COLO829 (cell line): ENCODE data around the gene NOTO.
"Not testable (repeated sequence)": the region's sequence is repeated elsewhere in the genome, so short reads cannot be mapped to it uniquely, and the experiment has no call there.

ENCODE experiments used
- DNase-seq: peaks from one replicate; pipeline ENCODE4 v3.0.0; 2012; ENCODE audit warnings: low spot score

Gene NOTO

GRCh38 chr2:73200281-73200680 is 2.1 kb upstream of the NOTO start:
- DNase-seq: not testable (repeated sequence)

- no peak for DNase-seq
These were observed 794 bp downstream of the NOTO start for GRCh38 chr2:73203055-73203681.

- no peak for DNase-seq
These were observed 3.2 kb downstream of the NOTO start for GRCh38 chr2:73205611-73206010.

DNA sequence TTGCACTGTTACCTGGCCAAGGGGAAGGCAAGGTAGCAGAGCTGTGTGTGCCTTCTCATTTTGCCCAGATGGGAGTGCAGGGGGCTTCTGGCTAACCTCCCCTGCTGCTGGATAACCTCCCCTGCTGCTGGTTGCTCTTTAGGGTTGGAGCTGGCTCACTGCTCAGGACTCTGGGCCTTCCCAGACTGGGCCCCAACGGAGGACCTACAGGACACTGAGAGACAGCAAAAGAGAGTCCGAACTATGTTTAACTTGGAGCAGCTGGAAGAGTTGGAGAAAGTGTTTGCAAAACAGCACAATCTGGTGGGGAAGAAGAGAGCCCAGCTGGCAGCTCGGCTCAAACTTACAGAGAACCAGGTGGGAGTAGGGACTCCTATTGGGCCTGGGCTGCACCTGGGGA is 5.9 kb downstream of the NOTO start:
- DNase-seq: no peak

- DNase-seq: no peak
These were observed 7.6 kb downstream of the NOTO start for GRCh38 chr2:73210019-73210418.

DNA sequence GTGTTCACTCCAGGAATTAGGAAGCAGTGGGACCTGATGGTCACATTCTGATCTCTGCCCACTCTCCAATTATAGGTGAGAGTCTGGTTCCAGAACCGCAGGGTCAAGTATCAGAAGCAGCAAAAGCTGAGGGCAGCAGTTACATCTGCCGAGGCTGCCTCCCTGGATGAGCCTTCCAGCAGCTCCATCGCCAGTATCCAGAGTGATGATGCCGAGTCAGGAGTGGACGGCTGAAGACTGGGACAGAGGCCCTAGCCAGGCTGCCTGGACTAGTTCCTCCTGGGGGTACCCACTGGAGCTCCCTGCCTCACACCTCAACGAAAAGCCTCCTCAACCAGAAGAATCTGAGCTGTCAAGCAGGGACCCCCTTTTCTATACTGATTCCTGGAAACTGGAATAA is 8.3 kb downstream of the NOTO start:
- no peak for DNase-seq

DNA sequence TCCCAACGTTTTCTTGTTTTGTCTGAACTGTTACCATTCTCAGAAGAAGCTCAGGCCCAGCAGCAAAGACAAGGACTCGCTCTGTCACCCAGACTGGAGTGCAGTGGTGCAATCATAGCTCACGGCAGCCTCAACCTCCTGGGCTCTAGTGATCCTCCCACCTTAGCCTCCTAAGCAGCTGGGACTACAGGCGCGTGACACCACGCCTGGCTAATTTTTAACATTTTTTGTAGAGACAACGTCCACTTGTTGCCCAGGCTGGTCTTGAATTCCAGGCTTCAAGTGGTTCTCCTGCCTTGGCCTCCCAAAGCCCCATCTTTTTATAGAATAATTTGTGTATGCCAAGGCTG is 9.7 kb downstream of the NOTO start:
- no peak for DNase-seq

DNA sequence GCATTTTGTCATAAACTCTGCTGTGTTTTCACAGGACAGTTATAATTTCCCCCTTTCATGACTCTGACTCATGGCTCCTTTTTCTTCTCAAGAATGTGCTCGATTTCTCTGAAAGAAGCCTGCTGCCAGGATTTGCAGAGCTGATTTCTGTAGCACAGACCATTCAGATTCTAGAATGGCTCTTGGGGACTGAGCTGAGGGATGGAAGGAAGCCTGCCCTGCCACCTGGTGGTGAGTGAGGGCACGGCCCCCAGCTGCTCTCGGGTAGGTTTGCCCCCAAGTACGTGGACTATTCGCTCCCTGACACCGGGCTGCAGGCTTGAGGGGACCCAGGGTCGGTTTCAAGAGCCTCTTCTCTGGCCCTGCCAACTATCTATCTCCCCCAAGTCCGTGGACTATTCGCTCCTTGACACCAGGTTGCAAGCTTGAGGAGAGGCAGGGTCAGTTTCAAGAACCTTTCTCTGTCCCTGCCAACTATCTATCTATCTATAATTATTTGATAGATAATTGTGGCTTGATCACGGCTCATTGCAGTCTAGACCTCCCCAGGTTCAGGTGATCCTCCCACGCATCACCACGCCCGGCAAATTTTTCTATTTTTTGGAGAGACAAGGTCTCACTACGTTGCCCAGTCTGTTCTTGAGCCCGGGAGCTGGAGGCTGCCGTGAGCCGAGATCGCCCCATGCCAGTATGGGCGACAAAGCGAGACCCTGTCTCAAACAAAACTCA is 10.2 kb downstream of the NOTO start:
- peak; percentile 81 for DNase-seq

GRCh38 chr2:73214120-73215035 is 12.0 kb downstream of the NOTO start, which contains the start of gene SMYD5:
SMYD5 (plus strand) TSS chr2:73214245; CDS start chr2:73214267, 22 bp downstream.
- DNase-seq: peak; percentile 82

GRCh38 chr2:73215254-73215653 is 12.9 kb downstream of the NOTO start:
- DNase-seq: no peak

DNA sequence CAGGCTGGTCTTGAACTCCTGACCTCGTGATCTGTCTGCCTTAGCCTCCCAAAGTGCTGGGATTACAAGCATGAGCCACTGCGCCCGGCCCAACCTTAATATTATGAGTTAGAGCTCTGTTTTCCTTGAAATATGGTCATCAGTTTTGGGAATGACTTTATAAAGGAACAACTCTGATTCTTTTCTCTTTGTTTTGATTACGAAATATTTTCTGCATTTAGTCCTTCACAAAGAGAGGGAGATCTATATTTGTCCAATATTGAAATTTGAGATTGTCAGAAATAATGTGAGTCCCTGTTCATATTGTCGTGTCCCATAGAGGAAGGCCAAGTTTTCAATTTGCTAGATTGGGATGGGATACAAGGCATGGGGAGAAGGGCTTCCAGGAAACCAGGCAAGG is 14.8 kb downstream of the NOTO start:
- no peak for DNase-seq

GRCh38 chr2:73217826-73218225 is 15.5 kb downstream of the NOTO start:
- no peak for DNase-seq

- no peak for DNase-seq
These were observed 15.9 kb downstream of the NOTO start for GRCh38 chr2:73218298-73218697.

DNA sequence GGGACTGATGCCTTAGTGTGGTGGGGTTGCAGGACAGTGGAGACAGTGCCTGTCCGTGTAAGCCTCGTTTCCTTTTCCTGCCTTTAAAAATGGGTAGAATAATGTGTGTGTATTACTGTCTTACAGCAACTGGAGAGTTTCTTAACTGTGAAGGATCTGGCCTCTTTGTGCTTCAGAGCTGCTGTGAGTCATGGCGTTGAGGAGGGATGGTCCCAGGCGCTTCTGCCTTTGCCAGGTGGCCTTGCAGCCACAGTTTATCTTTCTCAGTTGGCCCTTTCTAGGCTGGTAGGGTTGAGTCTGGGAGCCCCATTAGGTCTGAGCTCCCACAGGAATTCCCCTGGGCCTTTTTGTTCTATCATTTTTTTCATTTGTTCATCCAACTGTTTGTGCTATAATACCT is 21.4 kb downstream of the NOTO start:
- DNase-seq: no peak

GRCh38 chr2:73225513-73226360 is 23.4 kb downstream of the NOTO start:
- no peak for DNase-seq

DNA sequence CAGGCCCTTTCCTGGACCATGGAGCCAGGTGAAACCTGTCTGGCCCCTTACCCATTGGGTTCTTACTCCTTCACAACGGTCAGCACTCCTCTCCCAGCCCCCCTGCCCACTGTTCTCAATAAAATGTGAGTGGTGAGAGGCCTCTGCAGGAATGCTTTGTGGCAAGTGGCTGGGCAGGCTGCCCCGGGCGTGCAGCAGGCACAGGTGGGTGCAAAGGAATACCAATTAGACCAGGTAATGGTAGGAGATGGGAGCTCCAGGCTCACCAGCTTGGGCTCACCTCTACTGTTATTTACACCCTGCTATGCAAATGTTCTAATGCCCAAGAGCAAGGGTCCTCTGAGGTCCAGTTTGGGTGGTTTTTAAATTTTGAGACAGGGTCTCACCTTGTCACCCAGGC is 24.7 kb downstream of the NOTO start:
- no peak for DNase-seq

- no peak for DNase-seq
These were observed 26.3 kb downstream of the NOTO start for GRCh38 chr2:73228631-73229030.

DNA sequence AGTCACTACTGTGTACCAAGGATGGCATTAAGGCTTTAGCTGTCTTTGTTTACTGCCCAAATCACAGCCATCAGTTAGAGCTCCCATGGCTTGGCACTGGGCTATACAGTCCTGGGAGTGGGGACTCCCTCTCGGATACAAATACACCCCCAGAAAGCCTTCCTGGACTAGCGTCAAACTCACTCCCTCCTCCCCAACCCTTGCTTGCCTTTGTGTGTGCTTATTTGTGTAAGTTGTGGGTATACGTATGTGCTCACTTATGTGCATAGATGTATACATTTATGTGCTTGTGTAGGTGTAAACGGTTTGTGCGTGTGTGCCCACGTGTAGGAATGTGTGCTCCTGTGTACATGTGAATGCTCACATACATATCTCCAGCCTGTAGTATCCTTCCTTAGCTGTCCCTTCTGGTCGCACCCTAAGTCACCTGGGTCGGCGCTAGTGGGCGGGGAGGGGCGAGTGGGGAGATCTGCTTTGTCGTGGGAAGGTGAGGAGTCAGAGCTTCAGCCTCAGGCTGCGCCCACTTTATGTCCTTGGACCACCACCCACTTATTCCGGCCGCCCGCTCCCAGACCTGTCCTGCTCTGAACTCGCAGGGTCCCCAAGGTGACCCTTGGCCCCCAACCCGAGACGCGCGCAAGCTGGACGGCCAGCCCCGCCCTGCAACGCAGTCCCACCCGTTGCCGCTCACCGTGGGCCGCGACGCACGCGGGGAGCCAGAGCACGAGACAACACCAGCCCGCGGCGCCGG is 30.2 kb downstream of the NOTO start:
- DNase-seq: no peak

- DNase-seq: peak; percentile 97
These were observed 31.0 kb downstream of the NOTO start, which contains the start of gene PRADC1 for GRCh38 chr2:73233154-73233931. PRADC1 (minus strand) TSS chr2:73233239; CDS start chr2:73233160, 79 bp downstream.
